HepG2 (cell line): ENCODE data around the gene KAZN. TPM values are rescaled to one million over a fixed set of nuclear protein-coding genes. Genes with fewer than 3 reads are reported as not detected.

Source experiments
- ATAC-seq: fragments of 200-7000 bp; cut with Tn5 transposase; 3 replicates; pipeline ENCODE4 v1.9.1; 2020; ENCODE audit warnings: mild to moderate bottlenecking, moderate library complexity
- BruUV-seq: library from RNA; stranded (reverse); fragments of 400-500 nt; replicated peaks from 2 replicates; lab custom pipeline; 2021; lab: Mats Ljungman, UMichigan
- CTCF ChIA-PET: fragments of 300-600 bp; formaldehyde crosslinking; extraction: SDS; loops from one replicate; lab custom pipeline; 2021; ENCODE audit warnings: low total read pairs, inconsistent platforms, low intra/inter-chr PET ratio; lab: Yijun Ruan, JAX
- POLR2A ChIA-PET: fragments of 350-600 bp; sonication (Branson Sonifier 250); formaldehyde crosslinking; loops from one replicate; lab custom pipeline; 2020; ENCODE audit warnings: antibody characterized with exemption, inconsistent platforms; lab: Yijun Ruan, JAX
- DNase-seq: peaks from one replicate; pipeline ENCODE4 v3.0.0-alpha.2; 2015; ENCODE audit warnings: low spot score
- FAIRE-seq: peaks from 3 replicates; lab custom pipeline; 2011; peaks lifted over from hg19 to GRCh38; lab: Jason Lieb, UNC
- H2AFZ ChIP-seq: one replicate; pipeline ENCODE4 v1.6.1; 2011; ENCODE audit warnings: low read length, inconsistent platforms
- H3K27ac ChIP-seq: fragments of 300-600 bp; 3 replicates; pipeline ENCODE4 v1.8.0; 2011; ENCODE audit warnings: mixed run types, mild to moderate bottlenecking, mixed read lengths, low read length, inconsistent platforms; ENCODE audit not compliant: insufficient read depth; ENCODE audit errors: extremely low read length
- H3K27me3 ChIP-seq, 2 experiments: fragments of 200-600 bp in 1 of 2; 2 replicates in 1 of 2; 3 replicates in 1 of 2; pipeline versions ENCODE4 v1.6.0 to v1.8.0; 2011; ENCODE audit warnings: low read length in 2 of 2, mild to moderate bottlenecking in 2 of 2, moderate library complexity in 2 of 2, inconsistent platforms in 1 of 2; ENCODE audit not compliant: insufficient read depth in 2 of 2, control insufficient read depth in 1 of 2
- H3K36me3 ChIP-seq, 2 experiments: fragments of 200-600 bp in 1 of 2; replicated peaks in 1 of 2; 2 replicates in 1 of 2; 3 replicates in 1 of 2; pipeline versions ENCODE4 v1.5.1 to v1.8.0; 2011; ENCODE audit warnings: low read length in 2 of 2, inconsistent platforms in 1 of 2; ENCODE audit not compliant: insufficient read depth in 2 of 2, control insufficient read depth in 1 of 2
- H3K4me1 ChIP-seq: 2 replicates; pipeline ENCODE4 v1.5.1; 2012; ENCODE audit warnings: low read length, inconsistent platforms; ENCODE audit not compliant: insufficient read depth
- H3K4me2 ChIP-seq: 2 replicates; pipeline ENCODE4 v1.6.0; 2011; ENCODE audit warnings: low read depth, low read length, inconsistent platforms
- H3K4me3 ChIP-seq, 3 experiments: fragments of 200-600 bp in 1 of 3; sonication (generic), shearing (Covaris generic) in 1 of 3; replicated peaks in 1 of 3; 2 replicates each; pipeline ENCODE4 v1.5.1; 2011 to 2016; ENCODE audit warnings: low read length in 3 of 3, inconsistent platforms in 2 of 3, low read depth in 2 of 3, mild to moderate bottlenecking in 2 of 3, control low read depth in 1 of 3, mixed read lengths in 1 of 3; ENCODE audit not compliant: insufficient read depth in 1 of 3
- H3K79me2 ChIP-seq: one replicate; pipeline ENCODE4 v1.6.1; 2011; ENCODE audit warnings: low read length, inconsistent platforms; ENCODE audit not compliant: insufficient read depth
- H3K9ac ChIP-seq: 2 replicates; pipeline ENCODE4 v1.6.0; 2011; ENCODE audit warnings: mild to moderate bottlenecking, low read depth, low read length, inconsistent platforms; ENCODE audit not compliant: insufficient read depth
- H3K9me3 ChIP-seq: 2 replicates; pipeline ENCODE4 v1.5.1; 2012; ENCODE audit warnings: mild to moderate bottlenecking, low read length
- H4K20me1 ChIP-seq: 2 replicates; pipeline ENCODE4 v1.6.0; 2011; ENCODE audit warnings: inconsistent platforms, mild to moderate bottlenecking, low read length, moderate library complexity; ENCODE audit not compliant: insufficient read depth
- ATM ChIP-seq: fragments of 450-650 bp; IDR thresholded peaks from 2 replicates; pipeline ENCODE4 v1.7.1; 2017; ENCODE audit warnings: mild to moderate bottlenecking, borderline replicate concordance
- LBX2 ChIP-seq: sonication (generic); formaldehyde crosslinking; IDR thresholded peaks from 2 replicates; pipeline ENCODE4 v1.5.0; 2020; ENCODE audit warnings: missing genetic modification reagents, mild to moderate bottlenecking, borderline replicate concordance
- MEIS1 ChIP-seq: sonication (generic); formaldehyde crosslinking; IDR thresholded peaks from 2 replicates; pipeline ENCODE4 v1.9.0; 2021; ENCODE audit warnings: mild to moderate bottlenecking, missing genetic modification reagents, moderate library complexity, borderline replicate concordance
- SNAPC4 ChIP-seq: sonication (generic); formaldehyde crosslinking; IDR thresholded peaks from 2 replicates; pipeline ENCODE4 v1.4.0; 2020; ENCODE audit warnings: mild to moderate bottlenecking, missing genetic modification reagents
- ZNF20 ChIP-seq: sonication (generic); formaldehyde crosslinking; IDR thresholded peaks from 2 replicates; pipeline ENCODE4 v1.4.0; 2020; ENCODE audit warnings: mild to moderate bottlenecking, moderate library complexity, missing genetic modification reagents
- ZNF232 ChIP-seq: sonication (generic); formaldehyde crosslinking; IDR thresholded peaks from 2 replicates; pipeline ENCODE4 v1.4.0; 2020; ENCODE audit warnings: missing genetic modification reagents, borderline replicate concordance
- WGBS: methylation state at CpG from one replicate; pipeline ENCODE4 v1.1.6; 2017; ENCODE audit warnings: low lambda C conversion rate; 5-methylcytosine and 5-hydroxymethylcytosine counted together
- in situ Hi-C: cut with HindIII; loops from 2 replicates; pipeline ENCODE4 v1.10.0; 2017; ENCODE audit warnings: low pct_unique_long_range_greater_than_20kb; ENCODE audit not compliant: extremely low pct_ligation_motif_present
- intact Hi-C: fragments of 100-400 bp; cut with micrococcal nuclease; formaldehyde crosslinking; loops from one replicate; pipeline ENCODE4 v1.10.0; 2022; ENCODE audit not compliant: unreplicated experiment
- polyA plus RNA-seq, 8 experiments: library from polyadenylated mRNA; depleted of rRNA in 3 of 8; stranded (reverse) in 7 of 8; unstranded in 1 of 8; fragments of >200 nt; fragmentation: Illumina TruSeq in 4 of 8; extraction: Trizol in 4 of 8; gene quantifications; 2 replicates each; pipeline versions ENCODE4 v1.2.1 to v1.2.3, GENCODE V29; 2011 to 2016; ENCODE audit warnings: low read depth in 4 of 8, missing spikeins in 1 of 8, mixed read lengths in 1 of 8; ENCODE audit not compliant: insufficient read depth in 1 of 8
- total RNA-seq, 5 experiments: library from RNA; depleted of rRNA; stranded (reverse); fragments of >200 nt; fragmentation: Illumina TruSeq; extraction: Trizol; gene quantifications; 2 replicates each; pipeline ENCODE4 v1.2.3, GENCODE V29; 2016; ENCODE audit warnings: low read depth in 1 of 5
- TF ChIP-seq, protein P1 (sequence below): sonication (generic); formaldehyde crosslinking; IDR thresholded peaks from 2 replicates; pipeline ENCODE4 v1.5.1; 2020; ENCODE audit warnings: missing genetic modification reagents, mild to moderate bottlenecking, borderline replicate concordance
- TF ChIP-seq, protein P2 (sequence below): sonication (generic); formaldehyde crosslinking; IDR thresholded peaks from 2 replicates; pipeline ENCODE4 v1.8.1; 2023; ENCODE audit warnings: mild to moderate bottlenecking, missing genetic modification reagents

Gene KAZN
- total and polyA plus RNA-seq, 2 of the 13 experiments (the other 11 are each of a cell fraction or from before 2014, with no cell fraction given) = 10.4 to 13.5 TPM

DNA sequence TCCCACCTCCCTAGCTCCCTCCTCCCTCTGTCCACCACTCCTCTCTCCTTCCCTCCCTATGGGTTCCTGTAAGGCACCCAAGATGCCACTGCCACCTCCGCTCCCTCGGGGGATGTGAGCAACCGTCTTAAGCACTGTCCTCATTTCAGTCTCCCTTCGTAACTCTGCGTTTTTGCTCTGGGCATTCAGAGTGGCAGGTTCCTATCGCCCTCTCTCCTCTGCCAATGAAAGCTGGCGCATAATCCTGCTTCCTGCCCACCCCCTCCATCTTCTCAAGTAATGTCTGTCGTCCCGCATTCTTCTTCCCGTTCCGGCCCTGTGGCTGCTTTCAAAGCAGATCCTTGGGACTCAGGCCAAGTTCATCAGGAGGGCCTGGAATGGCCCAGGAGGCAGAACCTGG is 301.2 kb downstream of the KAZN start:
- Histone ChIP-seq H3K4me2 (no peak overlapping the region), H3K27ac (no peak overlapping the region), H3K36me3 (no peaks in the 10 kb centered on the region), H4K20me1 (no peaks in the 10 kb centered on the region), H2AFZ (no peak overlapping the region), H3K9me3 (no peaks in the 10 kb centered on the region), H3K27me3 (peaks cover 3 to 30% of the 10 kb centered on the region in 2 experiments; a peak in 3 of 5 replicates), H3K4me1 (peaks cover 17% of the 10 kb centered on the region), H3K4me3 (no peak overlapping the region), H3K79me2 (no peaks in the 10 kb centered on the region), H3K9ac (no peak overlapping the region)
- TF ChIP-seq, protein P1, sequence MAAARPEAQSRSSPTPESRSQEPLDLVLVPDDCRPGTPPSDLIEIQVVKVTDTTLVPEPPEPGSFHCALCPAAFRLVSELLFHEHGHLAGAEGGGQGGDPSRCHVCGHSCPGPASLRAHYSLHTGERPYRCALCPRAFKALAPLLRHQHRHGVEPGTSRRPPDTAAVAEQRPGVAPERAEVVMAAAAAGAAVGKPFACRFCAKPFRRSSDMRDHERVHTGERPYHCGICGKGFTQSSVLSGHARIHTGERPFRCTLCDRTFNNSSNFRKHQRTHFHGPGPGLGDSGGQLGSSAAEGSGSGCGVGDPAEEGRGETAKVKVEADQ (CRISPR knock-in tag) = no peak
- TF ChIP-seq ZNF20 (CRISPR knock-in tag) (no peak), ZNF232 (no peak), SNAPC4 (no peak), LBX2 (no peak), MEIS1 (CRISPR knock-in tag) (no peak), ATM (no peak)
- TF ChIP-seq, protein P2, sequence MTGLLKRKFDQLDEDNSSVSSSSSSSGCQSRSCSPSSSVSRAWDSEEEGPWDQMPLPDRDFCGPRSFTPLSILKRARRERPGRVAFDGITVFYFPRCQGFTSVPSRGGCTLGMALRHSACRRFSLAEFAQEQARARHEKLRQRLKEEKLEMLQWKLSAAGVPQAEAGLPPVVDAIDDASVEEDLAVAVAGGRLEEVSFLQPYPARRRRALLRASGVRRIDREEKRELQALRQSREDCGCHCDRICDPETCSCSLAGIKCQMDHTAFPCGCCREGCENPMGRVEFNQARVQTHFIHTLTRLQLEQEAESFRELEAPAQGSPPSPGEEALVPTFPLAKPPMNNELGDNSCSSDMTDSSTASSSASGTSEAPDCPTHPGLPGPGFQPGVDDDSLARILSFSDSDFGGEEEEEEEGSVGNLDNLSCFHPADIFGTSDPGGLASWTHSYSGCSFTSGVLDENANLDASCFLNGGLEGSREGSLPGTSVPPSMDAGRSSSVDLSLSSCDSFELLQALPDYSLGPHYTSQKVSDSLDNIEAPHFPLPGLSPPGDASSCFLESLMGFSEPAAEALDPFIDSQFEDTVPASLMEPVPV = no peak
- 80% methylated on average over 11 of the region's 11 CpGs for WGBS
- intact Hi-C loops (no loop called here), in situ Hi-C loops (loop anchor here (25.0 kb wide), 1 partner anchor 138 kb away; no protein-coding TSS in a partner anchor)
- no peak for ATAC-seq
- no peak for DNase-seq
- no TSS peak for BruUV-seq
- CTCF ChIA-PET = no interaction called here
- FAIRE-seq = no peak
- POLR2A ChIA-PET = no interaction called here
